H1 (cell line): ENCODE results near the gene CIZ1. TPM values are rescaled to one million over a fixed set of nuclear protein-coding genes. Genes with fewer than 3 reads are reported as not detected.
A peak's percentile ranks its signal among the peaks of the same experiment; 100 is the strongest.

Source experiments
- CTCF ChIA-PET: fragments of 300-600 bp; sonication (Branson Sonifier 250); formaldehyde crosslinking; loops from one replicate; lab custom pipeline; 2021; ENCODE audit not compliant: partially characterized antibody; lab: Charles Lee
- POLR2A ChIA-PET: fragments of 300-600 bp; sonication (Branson Sonifier 250); formaldehyde crosslinking; loops from one replicate; lab custom pipeline; 2021; ENCODE audit warnings: inconsistent platforms; ENCODE audit not compliant: partially characterized antibody; lab: Charles Lee
- DNase-seq, 2 experiments: peaks; one replicate each; pipeline versions ENCODE4 v3.0.0 to v3.0.0-alpha.2; 2010 to 2022; ENCODE audit warnings: low spot score in 2 of 2, low read depth in 1 of 2, mixed read lengths in 1 of 2
- FAIRE-seq: peaks from 2 replicates; lab custom pipeline; 2011; peaks lifted over from hg19 to GRCh38; lab: Jason Lieb, UNC
- H2AFZ ChIP-seq: 2 replicates; pipeline ENCODE4 v1.8.1; 2012; ENCODE audit warnings: low read length, inconsistent platforms
- H2AK5ac ChIP-seq: 2 replicates; pipeline ENCODE4 v1.6.1; 2013; ENCODE audit warnings: low read depth, low read length
- H2BK120ac ChIP-seq: replicated peaks from 2 replicates; pipeline ENCODE3; 2013; ENCODE audit warnings: low read depth, low read length, inconsistent platforms
- H2BK12ac ChIP-seq: 2 replicates; pipeline ENCODE4 v1.6.1; 2013; ENCODE audit warnings: low read depth, low read length
- H2BK15ac ChIP-seq: 2 replicates; pipeline ENCODE4 v1.6.1; 2013; ENCODE audit warnings: low read length
- H2BK20ac ChIP-seq: 2 replicates; pipeline ENCODE4 v1.6.1; 2013; ENCODE audit warnings: low read length
- H2BK5ac ChIP-seq: 2 replicates; pipeline ENCODE4 v1.6.1; 2013; ENCODE audit warnings: low read depth, low read length
- H3K14ac ChIP-seq: 2 replicates; pipeline ENCODE4 v1.6.1; 2013; ENCODE audit warnings: inconsistent platforms; ENCODE audit not compliant: insufficient read length
- H3K18ac ChIP-seq: 2 replicates; pipeline ENCODE4 v1.6.1; 2013; ENCODE audit warnings: low read length; ENCODE audit errors: extremely low read depth
- H3K23ac ChIP-seq: 2 replicates; pipeline ENCODE4 v1.6.1; 2013; ENCODE audit warnings: inconsistent platforms; ENCODE audit not compliant: insufficient read length
- H3K23me2 ChIP-seq: 2 replicates; pipeline ENCODE4 v1.6.1; 2013; ENCODE audit warnings: low read depth, low read length
- H3K27ac ChIP-seq: 2 replicates; pipeline ENCODE4 v1.6.1; 2011; ENCODE audit warnings: low read depth, low read length, inconsistent platforms
- H3K27me3 ChIP-seq, 4 experiments: replicated peaks in 1 of 4; 1 replicate in 1 of 4; 2 replicates in 3 of 4; pipeline versions ENCODE4 v1.6.1 to v1.8.1; 2011 to 2013; ENCODE audit warnings: low read length in 3 of 4, mild to moderate bottlenecking in 3 of 4, inconsistent platforms in 2 of 4, mixed read lengths in 2 of 4, moderate library complexity in 1 of 4; ENCODE audit not compliant: control insufficient read depth in 3 of 4, insufficient read depth in 3 of 4; ENCODE audit errors: extremely low read depth in 1 of 4
- H3K36me3 ChIP-seq, 4 experiments: 2 replicates each; pipeline versions ENCODE4 v1.6.1 to v1.8.1; 2011 to 2013; ENCODE audit warnings: mild to moderate bottlenecking in 4 of 4, low read length in 3 of 4, moderate library complexity in 2 of 4, control low read depth in 1 of 4, inconsistent platforms in 1 of 4; ENCODE audit not compliant: insufficient read depth in 4 of 4, control insufficient read depth in 2 of 4
- H3K4ac ChIP-seq: replicated peaks from 2 replicates; pipeline ENCODE3; 2013; ENCODE audit warnings: low read length, low read depth, mixed read lengths, inconsistent platforms; ENCODE audit not compliant: insufficient read length
- H3K4me1 ChIP-seq, 4 experiments: replicated peaks in 1 of 4; 1 replicate in 1 of 4; 2 replicates in 3 of 4; pipeline versions ENCODE4 v1.6.1 to v1.8.1; 2011 to 2013; ENCODE audit warnings: low read length in 3 of 4, inconsistent platforms in 2 of 4, mixed read lengths in 1 of 4; ENCODE audit not compliant: insufficient read depth in 4 of 4, control insufficient read depth in 3 of 4
- H3K4me2 ChIP-seq, 2 experiments: 2 replicates each; pipeline versions ENCODE4 v1.6.1 to v1.8.1; 2011 to 2013; ENCODE audit warnings: low read depth in 2 of 2, low read length in 2 of 2, control low read depth in 1 of 2, inconsistent platforms in 1 of 2, mild to moderate bottlenecking in 1 of 2; ENCODE audit not compliant: insufficient read depth in 1 of 2
- H3K4me3 ChIP-seq, 4 experiments: fragments of 200-600, 300-600 bp in 1 of 4; sonication (generic), shearing (Covaris generic), sonication (Bioruptor Twin) in 1 of 4; 2 replicates each; pipeline versions ENCODE4 v1.5.1 to v1.8.1; 2011 to 2016; ENCODE audit warnings: low read length in 4 of 4, low read depth in 3 of 4, control low read depth in 2 of 4, inconsistent platforms in 2 of 4, mild to moderate bottlenecking in 2 of 4, mixed read lengths in 1 of 4, moderate library complexity in 1 of 4; ENCODE audit not compliant: insufficient read depth in 2 of 4; ENCODE audit errors: extremely low read depth in 1 of 4
- H3K56ac ChIP-seq: replicated peaks from 2 replicates; pipeline ENCODE3; 2013; ENCODE audit warnings: low read depth, mild to moderate bottlenecking, mixed read lengths, low read length, inconsistent platforms; ENCODE audit not compliant: insufficient read length
- H3K79me1 ChIP-seq: 2 replicates; pipeline ENCODE4 v1.6.1; 2013; ENCODE audit warnings: low read depth, low read length, control low read depth
- H3K79me2 ChIP-seq, 2 experiments: 2 replicates each; pipeline versions ENCODE4 v1.6.1 to v1.8.1; 2012 to 2013; ENCODE audit warnings: low read length in 2 of 2, mild to moderate bottlenecking in 2 of 2, inconsistent platforms in 1 of 2; ENCODE audit not compliant: insufficient read depth in 2 of 2, control insufficient read depth in 1 of 2
- H3K9ac ChIP-seq, 4 experiments: replicated peaks in 1 of 4; 1 replicate in 1 of 4; 2 replicates in 3 of 4; pipeline versions ENCODE4 v1.6.1 to v1.8.1; 2011 to 2013; ENCODE audit warnings: low read depth in 3 of 4, low read length in 3 of 4, control low read depth in 2 of 4, mild to moderate bottlenecking in 2 of 4, moderate library complexity in 2 of 4, inconsistent platforms in 1 of 4; ENCODE audit errors: extremely low read depth in 1 of 4
- H3K9me3 ChIP-seq, 2 experiments: 2 replicates each; pipeline versions ENCODE4 v1.6.1 to v1.8.1; 2012 to 2013; ENCODE audit warnings: mild to moderate bottlenecking in 2 of 2, moderate library complexity in 2 of 2, control low read depth in 1 of 2, inconsistent platforms in 1 of 2, low read depth in 1 of 2, low read length in 1 of 2, mixed read lengths in 1 of 2; ENCODE audit not compliant: insufficient read depth in 2 of 2
- H4K20me1 ChIP-seq, 2 experiments: replicated peaks in 1 of 2; 2 replicates each; pipeline versions ENCODE3 to v1.8.1; 2011 to 2013; ENCODE audit warnings: inconsistent platforms in 2 of 2, low read length in 2 of 2, mild to moderate bottlenecking in 1 of 2; ENCODE audit not compliant: insufficient read depth in 2 of 2, control insufficient read depth in 1 of 2
- H4K5ac ChIP-seq: 2 replicates; pipeline ENCODE4 v1.6.1; 2013; ENCODE audit warnings: low read length, low read depth, mixed read lengths, inconsistent platforms; ENCODE audit not compliant: insufficient read length
- H4K8ac ChIP-seq: 2 replicates; pipeline ENCODE4 v1.8.0; 2013; ENCODE audit warnings: mild to moderate bottlenecking, moderate library complexity, low read length, inconsistent platforms; ENCODE audit not compliant: insufficient read depth; ENCODE audit errors: extremely low read depth
- H4K91ac ChIP-seq: replicated peaks from 2 replicates; pipeline ENCODE3; 2013; ENCODE audit warnings: low read length, mixed read lengths, inconsistent platforms; ENCODE audit not compliant: insufficient read length
- ASH2L ChIP-seq: fragments of 200-600, 300-600 bp; sonication (generic); IDR thresholded peaks from one replicate; pipeline ENCODE4 v1.7.1; 2017; ENCODE audit warnings: low read length
- CBX5 ChIP-seq: fragments of 300-800, 300-1000 bp; sonication (generic); IDR thresholded peaks from 2 replicates; pipeline ENCODE4 v1.7.1; 2016; ENCODE audit warnings: antibody characterized with exemption, low read length, low read depth
- NANOG ChIP-seq: IDR thresholded peaks from 2 replicates; pipeline ENCODE4 v1.6.1; 2011; ENCODE audit warnings: low read length, low read depth, mild to moderate bottlenecking, inconsistent platforms; ENCODE audit not compliant: insufficient read depth, poor library complexity, severe bottlenecking
- PHF8 ChIP-seq: fragments of 200-600 bp; sonication (generic); conservative IDR thresholded peaks from 2 replicates; pipeline ENCODE4 v1.7.1; 2012; ENCODE audit warnings: low read depth, mild to moderate bottlenecking, inconsistent platforms, low read length, moderate library complexity
- POU5F1 ChIP-seq: IDR thresholded peaks from 2 replicates; pipeline ENCODE4 v1.6.1; 2011; ENCODE audit warnings: low read depth, mild to moderate bottlenecking, low read length, moderate library complexity
- RFX5 ChIP-seq: IDR thresholded peaks from 2 replicates; pipeline ENCODE4 v1.6.1; 2011; ENCODE audit warnings: low read depth, low read length, improper control_type of control experiment, borderline replicate concordance
- RXRA ChIP-seq: IDR thresholded peaks from 2 replicates; pipeline ENCODE4 v1.6.1; 2011; ENCODE audit warnings: low read depth, mild to moderate bottlenecking, low read length, moderate library complexity; ENCODE audit not compliant: insufficient read depth
- TAF1 ChIP-seq: IDR thresholded peaks from 2 replicates; pipeline ENCODE4 v1.6.1; 2011; ENCODE audit warnings: mild to moderate bottlenecking, low read depth, low read length
- WGBS, 2 experiments: shearing (Covaris generic) in 1 of 2; methylation state at CpG; one replicate each; pipeline versions ENCODE4 v1.1.6 to v1.1.7; 2013 to 2015; ENCODE audit warnings: low lambda C conversion rate in 2 of 2, mixed read lengths in 2 of 2, inconsistent platforms in 1 of 2, low coverage in 1 of 2, missing lambda C conversion rate in 1 of 2; ENCODE audit not compliant: insufficient replicate concordance in 2 of 2, insufficient coverage in 1 of 2, insufficient read length in 1 of 2; ENCODE audit errors: extremely low coverage in 1 of 2, missing lambda C conversion rate in 1 of 2; 5-methylcytosine and 5-hydroxymethylcytosine counted together
- polyA plus RNA-seq, 7 experiments: library from polyadenylated mRNA; depleted of rRNA in 3 of 7; stranded (reverse) in 5 of 7; unstranded in 2 of 7; fragments of >200 nt in 5 of 7; fragments of 200-250 nt in 2 of 7; gene quantifications; 1 replicate in 5 of 7; 2 replicates in 1 of 7; 4 replicates in 1 of 7; pipeline versions ENCODE4 v1.2.1 to v1.2.3, GENCODE V29; 2011 to 2013; ENCODE audit warnings: missing spikeins in 2 of 7, mixed read lengths in 2 of 7
- total RNA-seq: library from RNA; stranded (reverse); fragmentation: NEBNext Ultra II Directional; extraction: Animal tissue kit (Norgen Biotek cat#: 25700); gene quantifications from 2 replicates; pipeline ENCODE4 v1.2.1, GENCODE V29; 2021
- TF ChIP-seq, protein P1 (sequence below): IDR thresholded peaks from 2 replicates; pipeline ENCODE4 v1.6.1; 2011; ENCODE audit warnings: low read length, improper control_type of control experiment

Gene CIZ1
- total and polyA plus RNA-seq, 2 of the 8 experiments (the other 6 are each of a cell fraction or from before 2014, with no cell fraction given), result 66.0 to 107 TPM

DNA sequence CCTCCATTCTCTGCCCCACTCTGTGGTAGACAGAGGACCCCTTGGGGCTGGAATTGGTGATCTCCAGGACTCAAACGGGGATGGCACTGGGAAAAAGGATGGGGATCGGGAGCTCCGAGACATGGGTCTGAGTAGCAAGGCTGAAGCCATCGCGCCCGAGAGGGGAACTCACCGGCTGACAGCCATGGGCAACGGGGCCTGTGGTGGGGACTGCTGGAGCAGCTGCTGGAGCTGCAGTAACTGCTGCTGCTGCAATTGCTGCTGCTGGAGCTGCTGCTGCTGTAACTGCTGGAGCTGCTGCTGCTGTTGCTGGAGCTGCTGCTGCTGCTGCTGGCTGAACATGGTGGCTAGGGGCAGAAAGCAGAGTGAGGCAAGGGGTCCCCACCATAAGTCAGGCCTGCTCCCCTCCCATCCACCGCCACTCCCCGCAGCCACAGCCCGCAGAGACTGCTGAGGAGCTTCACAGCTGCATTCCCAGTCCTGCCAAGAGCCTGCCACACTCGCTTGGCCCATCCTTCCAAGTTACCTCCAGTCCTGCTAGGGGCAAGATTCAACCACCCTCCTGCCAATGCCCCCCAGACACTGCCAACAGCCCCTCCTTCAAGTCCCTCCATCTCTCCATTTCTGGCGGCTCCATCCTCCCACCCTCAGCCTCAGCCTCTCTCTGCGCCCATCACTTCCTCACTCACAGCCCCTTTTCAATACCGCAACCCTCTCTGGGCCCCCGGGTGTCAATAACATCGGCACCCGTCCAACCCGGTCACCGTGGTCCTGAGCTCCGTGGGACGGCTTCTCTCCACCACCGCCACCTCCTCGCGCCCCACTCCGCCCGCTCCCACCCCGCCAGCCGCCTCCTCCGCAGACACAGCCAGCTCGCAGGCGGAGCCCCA is 611 bp downstream of the CIZ1 start:
- Histone ChIP-seq H3K4me1 (peaks cover 0 to 11% (median 4%) of the 10 kb centered on the region in 4 experiments; a peak in 4 of 7 replicates), H3K36me3 (peaks cover 0 to 10% (median 6%) of the 10 kb centered on the region in 4 experiments; a peak in 4 of 8 replicates), H3K56ac (no peak overlapping the region), H3K9ac (peak overlapping the region; percentile 45 to 56 (median 50); a peak in 6 of 7 replicates), H3K23ac (no peak overlapping the region), H3K23me2 (peaks cover 10% of the 10 kb centered on the region; the same call in 1 of the 2 replicates), H4K5ac (peak overlapping the region; percentile 0), H3K79me1 (no peaks in the 10 kb centered on the region; the same call in 1 of the 2 replicates), H3K4ac (no peak overlapping the region), H4K91ac (no peak overlapping the region), H3K4me2 (peak overlapping the region; percentile 86 to 94), H4K20me1 (peaks cover 0 to 4% of the 10 kb centered on the region in 2 experiments), H2BK20ac (no peak overlapping the region), H3K4me3 (peak overlapping the region; percentile 64 to 99 (median 77)), H3K27ac (no peak overlapping the region; the same call in 1 of the 2 replicates), H3K79me2 (no peaks in the 10 kb centered on the region), H2AK5ac (no peak overlapping the region), H2BK12ac (no peak overlapping the region; the same call in 1 of the 2 replicates), H2BK5ac (no peak overlapping the region), H4K8ac (peak overlapping the region; percentile 89), H3K27me3 (no peaks in the 10 kb centered on the region), H2BK120ac (no peak overlapping the region), H3K18ac (peak overlapping the region; percentile 48; the same call in 1 of the 2 replicates), H3K9me3 (no peaks in the 10 kb centered on the region), H2BK15ac (no peak overlapping the region), H2AFZ (0 out of 2 replicates have a peak overlapping the region, but pooled peaks have one; percentile 58), H3K14ac (no peak overlapping the region)
- ChIA-PET CTCF (interaction anchor here (0.6 to 2.8 kb wide), 17 partner anchors 9 to 221 kb away, joined by 3 to 16 read pairs (median 4); no protein-coding TSS in a partner anchor), POLR2A (interaction anchor here (1.1 to 3.3 kb wide), 6 partner anchors 9 to 30 kb away, joined by 3 to 13 read pairs (median 6); no protein-coding TSS in a partner anchor)
- FAIRE-seq (no peak), DNase-seq (peak in 1 of 2 experiments; percentile 51)
- TF ChIP-seq RXRA (no peak), NANOG (no peak), POU5F1 (no peak), CBX5 (no peak), RFX5 (no peak), TAF1 (no peak), PHF8 (no peak), ASH2L (no peak)
- TF ChIP-seq, protein P1, sequence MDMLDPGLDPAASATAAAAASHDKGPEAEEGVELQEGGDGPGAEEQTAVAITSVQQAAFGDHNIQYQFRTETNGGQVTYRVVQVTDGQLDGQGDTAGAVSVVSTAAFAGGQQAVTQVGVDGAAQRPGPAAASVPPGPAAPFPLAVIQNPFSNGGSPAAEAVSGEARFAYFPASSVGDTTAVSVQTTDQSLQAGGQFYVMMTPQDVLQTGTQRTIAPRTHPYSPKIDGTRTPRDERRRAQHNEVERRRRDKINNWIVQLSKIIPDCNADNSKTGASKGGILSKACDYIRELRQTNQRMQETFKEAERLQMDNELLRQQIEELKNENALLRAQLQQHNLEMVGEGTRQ, result no peak
- 43% methylated on average over 19 of the region's 32 CpGs; no CpG with 5 or more reads in 1 of the 2 experiments for WGBS, 2 experiments
